Hematopoietic multipotent progenitor cell treated with erythropoietin and hydrocortisone succinate and interleukin-3 and kit ligand, for 8 days (in vitro differentiated cells): Measurements from ENCODE around the gene BRSK1.

ENCODE experiments used
- DNase-seq: peaks from one replicate; pipeline ENCODE4 v3.0.0-alpha.2; 2015

BRSK1 gene

GRCh38 chr19:55254625-55254977 is 29.2 kb upstream of the BRSK1 start:
- DNase-seq = no peak

- DNase-seq = peak; percentile 33
Observed at GRCh38 chr19:55255618-55256423, 28.0 kb upstream of the BRSK1 start.

GRCh38 chr19:55256562-55257460 is 27.0 kb upstream of the BRSK1 start:
- DNase-seq = peak; percentile 47

GRCh38 chr19:55257461-55258420 is 26.1 kb upstream of the BRSK1 start:
- peak; percentile 49 for DNase-seq

GRCh38 chr19:55258476-55258827 is 25.3 kb upstream of the BRSK1 start:
- no peak for DNase-seq

- peak; percentile 99 for DNase-seq
Observed at GRCh38 chr19:55258828-55259539, 24.8 kb upstream of the BRSK1 start, which contains the start of gene PPP6R1. Gene PPP6R1 (minus strand): TSS chr19:55259017. CDS start chr19:55247103, 11,914 bp downstream.

- no peak for DNase-seq
Observed at GRCh38 chr19:55259540-55260210, 24.1 kb upstream of the BRSK1 start.

GRCh38 chr19:55261671-55262126 is 22.1 kb upstream of the BRSK1 start:
- no peak for DNase-seq

- DNase-seq = no peak
Observed at GRCh38 chr19:55262359-55262758, 21.4 kb upstream of the BRSK1 start.

GRCh38 chr19:55264531-55264930 is 19.3 kb upstream of the BRSK1 start:
- DNase-seq = no peak

GRCh38 chr19:55265173-55265572 is 18.6 kb upstream of the BRSK1 start:
- DNase-seq = no peak

- no peak for DNase-seq
Observed at GRCh38 chr19:55265723-55266386, 17.9 kb upstream of the BRSK1 start.

GRCh38 chr19:55266404-55266803 is 17.4 kb upstream of the BRSK1 start:
- DNase-seq = no peak

GRCh38 chr19:55266840-55267239 is 17.0 kb upstream of the BRSK1 start:
- no peak for DNase-seq

GRCh38 chr19:55269299-55269698 is 14.5 kb upstream of the BRSK1 start:
- DNase-seq = no peak

- DNase-seq = no peak
Observed at GRCh38 chr19:55270172-55270942, 13.4 kb upstream of the BRSK1 start.

- DNase-seq = no peak
Observed at GRCh38 chr19:55272142-55272541, 11.7 kb upstream of the BRSK1 start.

- no peak for DNase-seq
Observed at GRCh38 chr19:55273978-55274707, 9.7 kb upstream of the BRSK1 start.
